ENCODE results near the gene SUPT4H1.

The SUPT4H1 gene

DNA sequence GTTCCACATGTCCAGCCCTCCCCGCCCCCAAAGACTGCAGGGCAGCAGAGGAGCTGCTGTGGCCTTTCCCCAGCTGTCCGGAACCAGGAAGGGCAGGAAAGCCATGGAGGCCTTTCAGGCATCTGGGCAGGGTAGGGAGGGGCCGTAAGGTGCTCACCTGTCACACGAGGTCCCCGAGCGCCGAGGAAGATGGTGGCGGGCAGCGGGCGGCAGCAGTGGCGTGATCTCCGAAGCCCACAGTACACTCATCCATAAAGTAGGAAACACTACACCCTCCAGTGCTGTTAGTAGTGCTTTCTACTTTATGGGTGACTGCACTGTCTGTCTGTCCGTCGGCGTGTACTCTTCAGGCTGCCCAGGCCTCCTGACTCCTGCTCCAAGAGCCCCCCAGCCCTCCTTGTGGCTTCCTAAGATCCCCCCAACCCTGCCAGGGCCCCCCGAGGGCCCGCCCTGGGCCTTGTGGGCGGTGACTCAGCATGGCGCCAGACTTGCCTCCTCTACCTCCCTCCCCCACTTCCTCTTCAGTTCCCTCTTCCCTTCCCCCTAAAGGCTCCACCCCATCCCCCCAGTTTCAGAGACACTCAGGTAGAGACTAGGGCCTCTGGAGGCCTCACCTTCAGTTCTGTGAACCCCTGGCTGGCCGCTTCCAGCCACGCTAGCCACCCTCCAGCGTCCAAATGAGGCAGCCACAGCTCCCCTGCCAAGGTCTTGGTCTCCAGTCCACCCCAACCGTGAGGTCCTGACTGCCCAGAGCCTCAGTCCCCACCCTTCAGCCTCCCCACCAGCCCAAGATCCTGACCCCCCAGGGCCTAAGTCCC lies 20.8 kb downstream of the SUPT4H1 start:
- in situ Hi-C loops (cut with MboI; ENCODE audit: low sequenced_read_pairs): no loop called here

DNA sequence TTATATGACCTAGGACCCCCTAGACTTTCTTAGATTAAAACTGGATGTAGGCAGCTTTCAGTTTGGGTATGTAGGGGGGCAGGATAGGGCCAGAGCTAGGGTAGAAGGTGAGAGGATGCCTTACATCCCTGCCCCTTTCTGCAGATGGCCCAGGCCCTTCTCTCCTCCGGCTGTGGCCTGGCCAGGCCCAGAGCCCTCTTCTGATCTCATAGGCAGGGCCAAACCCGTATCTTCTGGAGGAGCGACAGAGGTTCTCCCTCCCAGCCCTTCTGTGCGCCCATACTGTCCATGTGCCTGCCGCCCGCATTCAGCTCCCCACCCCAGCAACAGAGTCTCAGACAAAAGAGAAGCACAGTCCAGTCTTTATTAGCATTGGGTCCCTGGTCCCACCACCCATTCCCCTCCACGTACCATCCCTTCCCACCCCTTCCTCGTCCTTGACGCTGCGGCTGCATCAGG lies 21.4 kb downstream of the SUPT4H1 start:
- in situ Hi-C loops (cut with MboI; ENCODE audit: low sequenced_read_pairs): no loop called here

DNA sequence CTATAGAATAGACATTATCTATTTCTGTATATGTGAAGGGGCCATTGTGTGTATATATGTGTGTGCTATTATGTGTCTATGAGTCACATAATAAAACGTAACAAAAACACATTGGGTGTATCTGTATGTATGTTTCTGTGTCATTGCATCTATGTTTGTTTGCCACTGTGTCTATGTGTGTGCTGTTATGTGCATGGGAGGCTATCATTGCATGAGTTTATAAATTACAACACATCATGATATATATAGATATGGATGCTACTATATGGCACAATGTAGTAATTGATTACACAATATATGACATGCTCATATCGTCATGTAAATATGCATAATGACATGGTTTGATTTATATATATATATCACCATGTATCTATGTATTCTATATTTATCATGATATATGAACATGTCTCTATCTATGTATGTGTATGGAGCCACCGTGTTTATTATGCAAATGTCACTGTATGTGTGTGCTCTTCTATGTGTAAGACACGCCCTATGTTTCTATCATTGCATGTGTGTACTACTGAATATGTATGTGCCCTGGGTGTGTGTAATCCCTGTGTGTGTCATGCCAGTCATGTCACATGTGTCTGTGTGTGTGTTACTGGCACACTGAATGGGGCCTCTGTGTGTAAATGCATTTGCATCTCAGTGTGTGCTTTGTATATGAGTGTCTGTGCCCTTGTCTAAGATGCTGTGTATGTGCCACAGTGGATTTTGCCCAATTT lies 22.0 kb downstream of the SUPT4H1 start:
- in situ Hi-C loops (cut with MboI; ENCODE audit: low sequenced_read_pairs): no loop called here

DNA sequence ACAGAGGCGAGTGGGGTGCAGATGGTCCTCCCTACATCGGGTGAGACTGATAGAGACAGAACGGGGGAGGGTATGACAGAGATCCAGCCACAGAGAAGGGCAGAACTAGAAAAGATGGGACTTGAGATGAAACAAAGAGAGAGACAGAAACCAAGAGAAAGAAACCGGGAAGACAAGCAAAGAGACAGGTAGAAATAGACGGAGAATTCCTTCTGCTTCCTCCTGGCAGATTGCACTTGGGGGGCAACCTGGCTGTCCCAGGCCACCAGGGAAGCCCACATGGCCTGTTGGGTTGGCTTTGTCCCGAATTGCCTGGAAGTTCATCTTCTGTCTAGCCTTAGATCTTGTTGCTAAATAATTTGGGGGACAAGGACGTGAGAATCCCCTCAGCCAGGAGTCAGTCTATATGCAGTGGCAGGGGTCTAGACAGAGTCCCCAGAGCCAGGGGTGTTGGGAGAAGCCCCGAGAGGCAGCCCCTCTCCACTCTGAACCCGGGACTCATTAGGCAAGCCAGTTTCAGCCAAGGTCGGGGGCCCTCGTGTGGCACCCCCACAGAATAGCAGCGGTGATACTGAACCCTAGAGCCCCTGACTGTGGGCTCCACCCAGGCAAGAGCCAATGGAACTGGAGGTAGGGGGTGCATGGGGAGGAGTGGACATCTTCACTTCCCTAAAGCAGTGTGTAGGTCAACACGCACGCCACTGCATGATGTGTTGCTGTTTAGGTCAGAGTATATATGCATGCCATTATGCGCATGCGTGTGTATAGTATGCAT lies 22.8 kb downstream of the SUPT4H1 start:
- in situ Hi-C loops (cut with MboI; ENCODE audit: low sequenced_read_pairs): no loop called here

DNA sequence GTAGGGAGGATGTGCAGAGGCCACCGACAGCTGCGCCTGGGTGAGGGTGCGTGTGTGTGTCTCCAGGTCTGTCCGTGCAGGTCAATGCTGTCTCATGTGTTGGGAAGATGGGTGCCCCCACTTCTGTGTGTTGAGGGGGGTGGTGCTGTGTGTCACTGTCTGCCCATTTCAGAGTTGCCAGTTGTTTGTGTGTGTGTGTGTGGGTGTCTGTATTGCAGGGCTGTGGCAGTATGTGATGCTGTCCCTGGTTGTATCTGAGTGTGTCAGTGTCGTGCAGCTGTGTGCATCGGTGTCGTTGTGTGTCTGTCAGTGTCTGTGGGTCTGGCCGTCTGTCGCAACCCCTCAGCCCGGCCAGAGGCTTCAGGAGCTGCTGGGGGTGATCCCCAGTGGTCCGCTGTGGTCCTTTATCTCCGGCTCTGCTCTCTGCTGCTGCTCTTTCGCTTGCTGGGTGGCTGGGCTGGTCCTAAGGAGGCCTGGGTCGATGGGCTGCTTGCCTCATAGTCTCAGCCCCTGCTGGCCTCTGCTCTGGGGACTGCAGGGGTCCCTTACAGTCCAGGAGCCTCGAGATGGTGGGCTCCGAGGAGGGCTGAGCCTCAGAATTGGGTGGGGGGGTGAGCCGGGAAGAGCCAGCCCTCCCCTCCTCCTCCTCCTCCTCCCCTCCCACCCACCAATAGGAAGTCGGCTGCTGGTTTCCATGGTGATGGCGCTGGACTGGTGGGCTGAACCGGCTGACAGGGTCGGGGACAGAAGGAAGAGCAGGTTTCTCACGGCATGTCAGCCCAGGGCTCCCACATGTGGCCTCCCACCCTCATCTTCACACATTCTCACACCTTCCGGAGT lies 23.6 kb downstream of the SUPT4H1 start, which contains the start of gene TSPOAP1:
TSPOAP1 (minus strand) TSS at position 601 of the 840 bp plus-strand sequence. CDS start 875 bp downstream, outside the sequence.
- in situ Hi-C loops (cut with MboI; ENCODE audit: low sequenced_read_pairs): no loop called here

DNA sequence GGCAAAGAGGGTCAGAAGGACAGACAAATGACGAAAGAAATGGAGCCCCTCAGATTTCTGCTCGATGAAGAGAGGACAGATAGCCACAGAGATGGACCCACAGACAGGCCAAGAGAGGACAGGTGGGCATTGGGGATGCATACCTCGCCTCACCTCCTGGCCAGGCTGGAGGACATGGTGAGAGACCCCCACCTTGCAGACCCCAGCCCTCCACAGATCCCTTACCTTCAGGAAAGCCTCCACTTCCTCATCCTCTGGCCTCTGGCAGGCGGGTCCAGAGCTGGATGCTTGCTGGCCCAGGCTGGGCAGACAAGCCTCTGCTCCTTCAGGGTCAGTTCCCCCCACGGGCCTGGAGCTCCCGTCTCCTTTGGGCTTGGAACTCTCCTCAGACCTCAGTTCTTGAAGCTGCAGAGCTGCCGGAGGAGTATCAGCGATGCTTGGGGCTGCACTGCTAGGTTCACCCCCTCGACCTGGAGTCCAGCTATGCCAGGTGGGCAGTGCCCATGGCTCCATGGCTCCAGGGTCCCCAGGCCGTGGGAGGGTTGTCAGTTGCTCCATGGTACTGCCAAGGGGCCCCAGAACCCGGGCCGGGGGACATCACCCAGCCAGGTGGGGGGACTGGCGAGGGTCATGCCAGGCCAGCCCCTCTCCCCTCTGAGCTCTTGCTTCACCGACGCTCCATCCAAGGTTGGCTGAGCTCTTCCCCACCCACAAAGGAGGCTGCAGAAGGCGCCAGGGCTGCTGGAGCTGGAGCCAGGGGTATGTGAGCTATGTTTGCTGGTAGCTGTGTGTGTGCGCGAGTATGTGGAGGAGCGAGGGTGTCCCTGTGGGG lies 24.4 kb downstream of the SUPT4H1 start:
- in situ Hi-C loops (cut with MboI; ENCODE audit: low sequenced_read_pairs): no loop called here

DNA sequence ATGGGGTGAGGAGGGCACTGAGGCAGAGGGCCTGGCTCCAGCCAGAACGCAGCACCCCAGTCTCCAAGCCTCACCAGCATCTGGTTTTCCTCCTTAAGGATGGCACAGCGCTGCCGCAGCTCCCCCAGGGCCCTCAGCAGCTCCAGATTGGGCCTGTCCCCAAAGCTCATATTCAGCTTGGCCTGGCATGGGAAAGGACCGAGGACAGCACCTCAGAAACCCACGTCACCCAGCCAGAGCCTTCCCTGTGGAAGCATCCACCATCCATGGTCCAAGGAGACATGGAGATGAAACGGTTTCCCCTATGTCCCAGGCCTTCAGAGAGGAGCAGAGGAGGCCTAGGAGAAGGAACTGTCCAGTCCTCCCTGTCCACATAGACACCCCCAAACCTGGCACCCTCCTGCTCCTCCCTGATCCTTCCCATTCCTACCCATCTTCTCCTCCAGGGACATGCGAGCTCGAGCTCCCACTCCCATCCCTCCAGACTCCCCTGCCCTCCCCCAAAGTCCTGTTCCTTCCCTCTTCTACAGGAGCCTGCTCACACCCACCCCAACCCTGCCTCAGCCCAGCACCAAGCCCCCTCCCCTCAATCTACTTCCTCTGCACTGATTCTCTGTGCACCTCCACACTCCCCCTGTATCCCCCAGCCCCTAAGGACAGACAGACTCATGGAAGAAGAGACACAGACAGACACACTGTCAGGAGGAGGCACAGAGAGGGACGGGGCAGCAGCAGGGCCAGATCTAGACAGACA lies 25.2 kb downstream of the SUPT4H1 start:
- in situ Hi-C loops (cut with MboI; ENCODE audit: low sequenced_read_pairs): no loop called here

DNA sequence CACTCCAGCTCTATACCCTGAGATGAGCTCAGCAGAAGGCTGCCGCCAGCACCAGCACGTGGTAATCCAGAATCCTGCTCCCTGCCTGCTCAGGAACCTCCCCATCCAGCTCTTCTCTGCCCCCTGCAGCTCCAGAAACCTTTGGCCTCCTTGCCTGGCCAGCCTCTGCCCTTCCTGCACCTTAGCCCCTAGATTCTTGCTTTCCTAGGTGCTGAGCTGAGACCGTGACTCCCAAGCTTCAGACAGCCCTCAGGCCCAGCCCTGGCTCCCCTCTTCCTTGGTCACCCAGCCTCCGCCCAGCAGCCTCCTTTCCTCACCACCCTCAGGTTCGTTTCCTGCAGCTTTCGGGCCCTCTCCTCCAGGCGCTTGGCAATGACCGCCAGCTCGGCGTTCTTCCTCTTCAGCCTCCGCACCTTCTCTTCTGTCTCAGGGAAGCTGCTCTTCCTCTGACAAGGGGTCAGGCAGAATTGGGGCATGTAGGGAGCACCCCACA lies 26.0 kb downstream of the SUPT4H1 start:
- in situ Hi-C loops (cut with MboI; ENCODE audit: low sequenced_read_pairs): no loop called here

DNA sequence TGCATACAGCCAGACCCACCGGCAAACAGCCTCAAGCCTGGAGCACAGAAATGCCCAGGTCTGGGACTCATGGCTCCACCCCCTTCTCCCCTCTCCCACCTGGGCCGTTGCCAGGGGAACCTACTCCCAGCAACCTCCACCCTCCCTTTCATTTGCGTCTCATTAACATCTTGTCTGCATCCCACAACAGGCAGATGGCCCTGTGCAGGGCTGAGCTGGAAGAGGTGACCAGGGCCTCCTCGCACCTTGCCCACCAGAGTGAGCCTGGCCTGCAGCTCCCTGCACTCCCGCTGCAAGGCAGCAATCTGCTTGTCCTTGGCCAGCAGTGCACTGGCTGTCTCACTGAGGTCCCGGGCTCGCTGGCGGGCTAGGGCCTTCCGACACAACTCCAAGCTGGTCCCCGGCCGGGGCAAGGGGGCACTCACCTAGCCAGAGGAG lies 26.7 kb downstream of the SUPT4H1 start:
- in situ Hi-C loops (cut with MboI; ENCODE audit: low sequenced_read_pairs): no loop called here

DNA sequence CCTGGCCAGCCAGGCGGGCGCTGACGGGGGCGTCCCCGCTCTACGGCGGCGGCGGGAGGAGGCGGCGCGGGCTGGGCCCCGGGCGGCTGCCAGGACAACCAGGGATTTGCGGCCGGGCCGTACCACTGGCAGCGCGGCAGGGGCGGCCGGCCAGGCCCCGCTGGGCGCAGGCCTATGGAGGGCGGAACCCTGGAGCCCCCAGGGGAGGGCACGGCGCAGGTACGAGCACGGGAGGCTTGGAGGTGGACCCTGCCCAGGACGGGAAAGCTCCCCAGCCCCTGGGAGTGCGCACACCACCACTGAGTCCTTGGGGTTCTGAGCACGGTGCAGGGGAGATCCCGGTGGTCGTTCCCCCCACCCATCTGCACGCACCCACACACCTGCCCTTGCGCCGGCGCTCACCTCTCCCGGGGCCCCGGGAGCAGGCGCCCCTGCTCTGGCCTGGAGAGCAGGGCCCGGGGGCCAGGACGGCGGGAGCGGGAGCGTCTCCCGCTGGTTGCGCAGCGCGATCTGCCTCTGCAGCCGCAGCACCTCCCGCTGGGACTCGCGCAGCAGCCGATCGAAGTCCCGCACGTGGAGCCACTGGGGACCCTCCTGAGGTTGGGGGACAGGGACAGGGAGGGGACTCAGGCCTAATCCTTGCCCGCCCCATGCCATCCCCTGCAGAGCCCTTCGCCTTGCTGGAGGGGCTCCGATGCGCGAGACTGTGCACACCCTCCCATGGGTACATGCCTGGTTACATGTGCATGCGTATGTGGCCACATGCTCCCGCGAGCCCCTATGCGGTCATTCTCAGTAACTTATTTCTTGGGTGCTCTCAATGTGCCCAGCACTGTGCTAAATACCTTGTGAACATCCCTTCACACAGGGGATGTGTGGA lies 27.4 kb downstream of the SUPT4H1 start:
- in situ Hi-C loops (cut with MboI; ENCODE audit: low sequenced_read_pairs): no loop called here

DNA sequence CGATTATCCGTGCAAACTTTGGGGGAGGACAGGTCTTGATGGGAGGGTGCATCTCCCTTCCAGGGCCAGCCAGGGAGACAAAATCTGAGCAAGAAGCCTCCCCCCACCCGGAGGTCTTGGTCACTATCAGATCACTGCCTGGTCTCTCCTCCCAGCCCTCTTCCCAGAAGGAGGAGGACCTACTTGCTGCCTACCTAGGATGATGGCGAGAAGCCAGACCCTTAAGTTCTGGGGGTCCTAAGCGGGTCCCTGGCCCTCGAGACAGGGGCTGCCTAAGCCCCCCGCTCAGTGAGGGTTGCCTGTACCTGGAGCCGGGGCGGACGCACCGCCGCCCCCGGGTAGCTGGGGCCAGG lies 28.0 kb downstream of the SUPT4H1 start:
- in situ Hi-C loops (cut with MboI; ENCODE audit: low sequenced_read_pairs): no loop called here

DNA sequence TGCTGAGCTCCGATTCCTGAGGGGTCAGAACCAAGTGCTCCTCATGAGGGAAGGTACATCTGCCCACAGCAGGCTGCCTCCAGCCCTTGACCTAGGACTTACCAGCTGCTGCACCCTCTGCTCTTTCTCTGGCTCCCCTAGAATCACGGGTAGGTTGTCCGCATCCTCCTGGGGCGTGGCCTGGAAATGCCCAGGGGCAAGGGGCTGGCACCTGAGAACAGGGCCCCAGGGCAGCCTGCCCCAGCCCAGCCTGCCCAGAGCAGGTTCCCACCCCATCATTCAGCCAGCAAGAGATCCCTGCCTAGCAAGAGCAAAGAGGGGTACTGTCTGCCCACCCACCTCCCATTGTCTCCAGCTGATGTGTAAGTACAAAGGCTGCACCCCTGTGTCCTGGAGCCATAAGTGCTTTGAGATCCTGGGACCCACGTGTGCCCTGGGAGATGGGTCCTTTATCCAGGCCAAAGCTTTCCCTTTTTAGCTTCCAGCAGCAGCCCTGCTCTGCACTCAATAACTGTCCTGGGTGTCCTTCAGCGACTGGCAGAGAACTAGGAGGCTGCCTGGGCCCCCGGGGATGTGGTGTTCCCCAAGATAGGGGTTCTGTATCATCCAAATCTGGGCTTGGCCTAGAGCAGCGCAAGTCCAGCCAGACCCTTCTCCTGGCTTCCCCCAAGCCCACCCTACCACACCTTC lies 28.5 kb downstream of the SUPT4H1 start:
- in situ Hi-C loops (cut with MboI; ENCODE audit: low sequenced_read_pairs): no loop called here

DNA sequence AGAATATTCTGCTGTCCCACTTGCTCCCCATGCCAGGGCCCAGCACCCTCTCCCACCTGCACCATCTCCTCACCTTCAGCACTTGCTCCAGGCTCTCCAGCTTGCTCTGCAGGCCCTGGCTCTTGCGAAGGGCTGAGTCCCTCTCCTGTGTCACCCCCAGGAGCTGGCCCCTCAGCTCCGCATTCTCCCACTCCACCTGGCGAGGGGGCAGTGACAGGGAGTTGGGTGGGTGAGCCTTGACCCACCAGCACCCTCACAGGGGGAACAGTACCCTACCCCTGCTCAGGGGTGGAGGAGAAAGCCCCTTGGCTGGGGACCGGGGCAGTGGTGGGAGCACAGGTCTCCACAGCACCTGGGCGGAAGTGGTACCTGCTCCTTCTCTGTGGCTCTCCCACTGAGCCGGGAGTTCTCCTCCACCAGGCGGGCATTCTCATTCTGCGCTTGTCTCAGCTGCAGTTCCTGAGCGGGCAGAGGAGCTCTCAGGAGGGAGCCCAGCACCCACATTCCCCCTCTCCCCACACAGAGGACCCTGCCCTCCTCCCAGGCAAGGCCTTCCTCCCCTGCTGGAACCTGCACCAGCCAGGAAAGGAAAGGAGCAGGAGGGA lies 29.3 kb downstream of the SUPT4H1 start:
- in situ Hi-C loops (cut with MboI; ENCODE audit: low sequenced_read_pairs): no loop called here

DNA sequence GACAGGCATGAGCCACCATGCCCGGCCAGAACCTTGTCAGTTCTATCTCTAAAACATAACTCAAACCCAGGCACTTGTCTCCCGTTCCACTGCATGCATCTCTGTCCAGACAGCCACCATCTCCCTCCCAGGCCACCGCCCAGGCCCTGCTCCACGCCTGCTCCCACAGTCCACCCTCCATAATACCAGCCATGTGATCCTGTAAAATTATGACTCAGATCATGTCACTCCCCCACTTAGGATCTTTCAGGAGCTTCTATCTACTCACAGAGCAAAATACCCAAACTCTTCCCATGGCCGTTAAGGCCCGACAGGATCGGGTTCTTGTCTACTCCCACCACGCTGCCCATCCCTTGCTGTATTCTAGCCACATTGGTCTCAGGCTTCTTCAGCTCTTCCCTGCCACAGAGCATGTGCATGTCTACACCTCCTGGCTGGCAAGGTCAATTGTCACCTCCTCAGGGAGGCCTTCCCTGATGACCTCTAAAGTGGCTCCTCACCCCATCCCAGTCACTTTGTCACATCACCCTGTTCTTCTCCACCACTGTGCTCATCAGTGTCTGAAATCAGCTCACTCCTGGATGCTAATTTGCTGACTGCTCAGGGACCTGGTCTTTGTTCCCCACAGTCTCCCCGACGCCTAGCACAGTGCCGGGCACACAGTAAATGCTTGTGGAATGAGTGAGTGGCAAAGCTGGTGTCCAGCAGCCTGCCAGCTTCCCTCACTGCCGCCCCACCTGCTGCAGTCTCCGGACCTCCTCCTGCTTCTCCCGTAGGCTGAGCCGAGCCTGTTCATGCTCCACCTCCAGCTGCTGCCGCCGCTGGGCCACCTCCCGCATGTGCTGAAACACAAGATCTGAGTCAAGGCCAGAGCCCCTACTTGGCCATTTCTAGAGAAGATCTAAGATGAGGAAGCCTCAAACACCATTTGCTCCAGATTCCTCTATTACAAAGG lies 30.2 kb downstream of the SUPT4H1 start:
- in situ Hi-C loops (cut with MboI; ENCODE audit: low sequenced_read_pairs): no loop called here

DNA sequence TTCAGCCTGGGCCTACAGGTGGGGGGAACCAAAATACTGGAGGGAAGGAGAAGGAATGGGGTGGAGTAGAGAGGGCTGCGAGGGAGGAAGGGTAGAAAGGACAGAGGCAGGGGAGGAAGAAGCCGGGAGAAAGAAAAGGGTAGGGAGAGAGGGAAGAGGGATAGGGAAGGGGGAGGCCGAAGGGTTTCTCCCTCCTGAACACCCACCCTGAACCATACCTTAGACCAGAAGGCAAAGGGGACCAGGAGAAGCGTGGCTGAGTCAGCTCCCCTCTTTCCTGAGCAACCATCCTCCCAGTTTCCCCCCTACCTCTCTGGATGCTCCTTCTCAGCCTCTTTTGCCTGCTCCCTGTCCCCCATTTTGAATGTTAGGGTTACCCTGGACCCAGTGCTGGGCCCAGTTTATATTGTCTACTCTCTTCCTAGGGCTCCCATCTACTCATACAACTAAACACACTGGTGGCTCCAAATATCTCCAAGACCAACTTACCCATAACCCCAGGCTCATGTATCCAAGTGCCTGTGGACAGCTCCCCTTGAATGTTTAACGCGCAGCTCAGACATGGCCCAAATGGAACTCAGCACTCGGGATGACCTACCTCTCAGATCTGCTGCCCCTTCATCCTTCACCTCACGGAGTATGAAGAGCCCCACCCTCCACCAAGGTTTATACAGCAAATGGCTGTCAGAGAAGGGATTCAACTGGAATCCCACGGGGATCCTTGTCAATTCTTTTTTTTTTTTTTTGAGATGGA lies 31.3 kb downstream of the SUPT4H1 start:
- in situ Hi-C loops (cut with MboI; ENCODE audit: low sequenced_read_pairs): no loop called here
